Large intestine (tissue), 3 donors: ENCODE measurements around the gene OR2A12. TPM values are rescaled to one million over a fixed set of nuclear protein-coding genes. Genes with fewer than 3 reads are reported as not detected.
"Not testable (repeated sequence)": the region's sequence is repeated elsewhere in the genome, so short reads cannot be mapped to it uniquely, and the experiment has no call there.

Experiments
- DNase-seq, 2 donors: peaks; one replicate each; pipeline versions ENCODE4 v3.0.0 to v3.0.0-alpha.2; 2013
- H3K27ac ChIP-seq: one replicate; pipeline ENCODE4 v1.5.1; 2013; ENCODE audit warnings: low read length
- H3K27me3 ChIP-seq: 2 replicates; pipeline ENCODE4 v1.6.1; 2013; ENCODE audit warnings: low read length; ENCODE audit not compliant: control insufficient read depth, insufficient read depth
- H3K36me3 ChIP-seq: 2 replicates; pipeline ENCODE4 v1.6.1; 2013; ENCODE audit warnings: low read length; ENCODE audit not compliant: control insufficient read depth, insufficient read depth
- H3K4me1 ChIP-seq: one replicate; pipeline ENCODE4 v1.6.1; 2013; ENCODE audit warnings: low read length; ENCODE audit not compliant: control insufficient read depth, insufficient read depth
- H3K4me3 ChIP-seq: one replicate; pipeline ENCODE4 v1.5.1; 2013; ENCODE audit warnings: low read length
- H3K9me3 ChIP-seq: one replicate; pipeline ENCODE4 v1.6.1; 2013; ENCODE audit warnings: mild to moderate bottlenecking, low read depth, low read length, moderate library complexity; ENCODE audit not compliant: control insufficient read depth
- WGBS: methylation state at CpG from one replicate; pipeline ENCODE4 v1.1.5; 2013; ENCODE audit warnings: low lambda C conversion rate; ENCODE audit not compliant: insufficient coverage; 5-methylcytosine and 5-hydroxymethylcytosine counted together
- polyA plus RNA-seq: library from polyadenylated mRNA; unstranded; fragments of 120-200 nt; gene quantifications from one replicate; pipeline ENCODE4 v1.2.1, GENCODE V29; 2013

Gene OR2A12
- polyA plus RNA-seq, 1 donor, result 0.04 TPM

DNA sequence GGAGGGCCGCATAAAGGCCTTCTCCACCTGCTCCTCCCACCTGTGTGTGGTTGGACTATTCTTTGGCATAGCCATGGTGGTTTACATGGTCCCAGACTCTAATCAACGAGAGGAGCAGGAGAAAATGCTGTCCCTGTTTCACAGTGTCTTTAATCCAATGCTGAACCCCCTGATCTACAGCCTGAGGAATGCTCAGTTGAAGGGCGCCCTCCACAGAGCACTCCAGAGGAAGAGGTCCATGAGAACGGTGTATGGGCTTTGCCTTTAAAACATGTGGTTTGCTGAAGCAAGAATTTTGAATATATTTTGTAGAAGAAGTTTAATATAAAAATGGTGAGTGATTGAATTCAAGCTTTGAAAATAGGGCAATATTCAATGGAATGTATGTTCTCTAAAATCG is 24.2 kb downstream of the OR2A12 start:
- no peak overlapping the region for H3K27ac ChIP-seq
- WGBS, result 82% methylated on average over 3 of the region's 5 CpGs
- H3K36me3 ChIP-seq, result no peaks in the 10 kb centered on the region
- H3K27me3 ChIP-seq, result no peaks in the 10 kb centered on the region
- no peak for DNase-seq
- no peak overlapping the region for H3K4me3 ChIP-seq
- H3K9me3 ChIP-seq, result no peaks in the 10 kb centered on the region
- no peaks in the 10 kb centered on the region for H3K4me1 ChIP-seq

DNA sequence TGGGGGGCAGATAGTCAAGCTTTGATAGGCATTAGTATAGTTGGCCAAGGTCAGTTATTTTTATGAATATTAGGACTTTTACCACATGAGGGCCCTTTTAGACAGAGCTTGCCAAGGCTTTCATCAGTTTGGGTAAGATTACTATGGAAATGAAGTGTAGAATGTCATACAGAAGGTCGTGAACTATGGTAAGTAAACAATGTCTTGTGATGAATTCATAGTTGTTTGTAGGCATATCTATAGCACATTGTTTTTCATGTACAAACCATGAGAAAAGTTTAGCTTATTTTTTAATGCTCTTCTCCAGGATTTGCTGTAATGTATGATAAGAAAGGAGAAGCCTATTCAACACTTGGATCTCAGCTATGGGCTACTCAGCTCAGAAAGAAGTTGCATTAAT is 27.6 kb downstream of the OR2A12 start:
- no peak for DNase-seq
- Histone ChIP-seq H3K4me1 (no peaks in the 10 kb centered on the region), H3K9me3 (no peaks in the 10 kb centered on the region), H3K4me3 (no peak overlapping the region), H3K36me3 (no peaks in the 10 kb centered on the region), H3K27ac (no peak overlapping the region), H3K27me3 (no peaks in the 10 kb centered on the region)
- 33% methylated on average over 1 of the region's 1 CpG for WGBS

- Histone ChIP-seq H3K27me3 (no peaks in the 10 kb centered on the region), H3K4me3 (no peak overlapping the region), H3K4me1 (no peaks in the 10 kb centered on the region), H3K36me3 (no peaks in the 10 kb centered on the region), H3K27ac (no peak overlapping the region), H3K9me3 (no peaks in the 10 kb centered on the region)
- no peak for DNase-seq
- WGBS, result no CpG with 5 or more reads among the region's 8 CpGs
Measured at GRCh38 chr7:144118341-144118740, 32.3 kb downstream of the OR2A12 start.

- no peak within 1 kb of the TSS for H3K27ac ChIP-seq
- H3K36me3 ChIP-seq, result no peaks in the 10 kb centered on the region
- no peaks in the 10 kb centered on the region for H3K4me1 ChIP-seq
- no peak within 1 kb of the TSS for H3K4me3 ChIP-seq
- DNase-seq, result no peak
- H3K9me3 ChIP-seq, result no peaks in the 10 kb centered on the region
- H3K27me3 ChIP-seq, result no peaks in the 10 kb centered on the region
- WGBS, result 100% methylated on average over 1 of the region's 1 CpG
Measured at GRCh38 chr7:144122876-144123275, 36.8 kb downstream of the OR2A12 start, which contains the start of gene OR2A14. TSS of gene OR2A14 (plus strand) at chr7:144123176. CDS start at chr7:144129113, 5,937 bp downstream.

DNA sequence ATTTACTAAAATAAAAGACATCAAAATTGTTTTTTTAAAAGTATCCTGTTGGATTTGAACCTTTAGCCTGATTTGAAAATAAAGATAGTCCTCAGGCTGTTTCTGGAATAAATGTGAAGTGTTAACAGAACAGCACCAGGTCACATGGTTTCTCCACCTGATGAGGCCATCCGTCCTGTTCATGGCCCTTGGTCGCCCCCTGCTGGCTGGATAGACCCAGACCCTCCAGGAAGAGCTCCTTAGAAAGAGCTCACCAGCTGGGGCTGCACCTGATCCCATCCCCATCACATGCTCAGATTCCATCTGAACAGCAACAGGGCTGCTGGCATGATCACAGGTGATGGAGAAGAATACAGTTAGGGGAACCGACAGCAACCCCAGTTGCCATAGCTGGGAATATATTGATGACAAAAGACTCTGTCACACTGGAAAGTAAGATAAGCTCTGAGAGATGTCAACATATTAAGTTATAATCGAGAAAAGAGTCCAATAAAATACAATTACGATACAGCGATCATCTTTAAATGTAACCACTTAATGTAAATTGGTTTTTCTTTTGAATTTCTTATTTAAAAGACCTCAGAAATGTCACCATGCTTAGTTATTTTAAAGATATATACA is 41.7 kb downstream of the OR2A12 start:
- H3K9me3 ChIP-seq, result no peaks in the 10 kb centered on the region
- WGBS, result 100% methylated on average over 3 of the region's 6 CpGs
- no peaks in the 10 kb centered on the region for H3K4me1 ChIP-seq
- no peaks in the 10 kb centered on the region for H3K36me3 ChIP-seq
- no peak overlapping the region for H3K27ac ChIP-seq
- DNase-seq, result peak; percentile 79 to 84
- H3K4me3 ChIP-seq, result no peak overlapping the region
- H3K27me3 ChIP-seq, result no peaks in the 10 kb centered on the region

- not testable (repeated sequence) for DNase-seq, H3K36me3 ChIP-seq, H3K9me3 ChIP-seq, H3K4me3 ChIP-seq, H3K4me1 ChIP-seq, H3K27me3 ChIP-seq, H3K27ac ChIP-seq
- WGBS, result no CpG with 5 or more reads among the region's 9 CpGs
Measured at GRCh38 chr7:144129601-144130000, 43.5 kb downstream of the OR2A12 start.

GRCh38 chr7:144130730-144131129 is 44.7 kb downstream of the OR2A12 start:
- Histone ChIP-seq H3K36me3 (no peaks in the 10 kb centered on the region), H3K4me1 (no peaks in the 10 kb centered on the region), H3K27me3 (no peaks in the 10 kb centered on the region), H3K4me3 (no peak overlapping the region), H3K27ac (no peak overlapping the region), H3K9me3 (no peaks in the 10 kb centered on the region)
- 80% methylated on average over 1 of the region's 2 CpGs for WGBS
- no peak for DNase-seq

GRCh38 chr7:144132262-144132661 is 46.2 kb downstream of the OR2A12 start:
- Histone ChIP-seq H3K27me3 (no peaks in the 10 kb centered on the region), H3K4me3 (no peak overlapping the region), H3K9me3 (no peaks in the 10 kb centered on the region), H3K36me3 (no peaks in the 10 kb centered on the region), H3K4me1 (no peaks in the 10 kb centered on the region), H3K27ac (no peak overlapping the region)
- no peak for DNase-seq
- WGBS, result no CpG with 5 or more reads among the region's 3 CpGs

- Histone ChIP-seq H3K27me3 (no peaks in the 10 kb centered on the region), H3K36me3 (no peaks in the 10 kb centered on the region), H3K4me1 (no peaks in the 10 kb centered on the region), H3K4me3 (no peak overlapping the region), H3K9me3 (no peaks in the 10 kb centered on the region), H3K27ac (no peak overlapping the region)
- WGBS, result 50% methylated on average over 4 of the region's 6 CpGs
- peak in 1 of 2 donors; percentile 25 for DNase-seq
Measured at GRCh38 chr7:144133307-144133706, 47.2 kb downstream of the OR2A12 start.

GRCh38 chr7:144134116-144134515 is 48.0 kb downstream of the OR2A12 start:
- H3K4me1 ChIP-seq, result no peaks in the 10 kb centered on the region
- no peak overlapping the region for H3K4me3 ChIP-seq
- no peak for DNase-seq
- no peaks in the 10 kb centered on the region for H3K36me3 ChIP-seq
- WGBS, result no CpG with 5 or more reads among the region's 1 CpG
- no peaks in the 10 kb centered on the region for H3K9me3 ChIP-seq
- H3K27ac ChIP-seq, result no peak overlapping the region
- no peaks in the 10 kb centered on the region for H3K27me3 ChIP-seq

- Histone ChIP-seq H3K27ac (no peak overlapping the region), H3K36me3 (no peaks in the 10 kb centered on the region), H3K27me3 (no peaks in the 10 kb centered on the region), H3K4me3 (no peak overlapping the region), H3K9me3 (no peaks in the 10 kb centered on the region), H3K4me1 (no peaks in the 10 kb centered on the region)
- WGBS, result no CpG with 5 or more reads among the region's 1 CpG
- no peak for DNase-seq
Measured at GRCh38 chr7:144137501-144137900, 51.4 kb downstream of the OR2A12 start.
